CD1c-positive myeloid dendritic cell (primary cell): ENCODE measurements around the gene ANKRD6.

Source experiments
- DNase-seq: peaks from one replicate; pipeline ENCODE4 v3.0.0-alpha.2; 2016; ENCODE audit errors: extremely low spot score

Gene ANKRD6

GRCh38 chr6:89657445-89658158 lies 224.7 kb downstream of the ANKRD6 start:
- no peak for DNase-seq

DNA sequence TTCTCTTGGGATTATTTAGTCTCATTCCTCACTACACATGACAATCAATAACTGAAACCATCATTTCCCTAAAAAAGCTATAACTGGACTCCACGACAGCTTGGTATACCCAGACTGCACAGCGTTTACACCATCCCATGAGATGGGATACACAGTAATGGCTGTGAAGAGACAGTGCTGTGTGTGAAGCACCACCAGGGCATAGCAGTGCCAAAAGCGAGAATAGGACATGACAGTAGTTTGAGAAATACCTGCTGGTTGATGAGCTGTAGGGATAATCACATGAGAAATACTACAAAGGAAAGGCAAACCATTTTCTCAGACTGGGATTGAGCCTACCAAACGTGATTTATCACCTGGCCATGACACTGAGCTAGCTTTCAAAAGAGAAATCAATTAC lies 228.0 kb downstream of the ANKRD6 start:
- no peak for DNase-seq

DNA sequence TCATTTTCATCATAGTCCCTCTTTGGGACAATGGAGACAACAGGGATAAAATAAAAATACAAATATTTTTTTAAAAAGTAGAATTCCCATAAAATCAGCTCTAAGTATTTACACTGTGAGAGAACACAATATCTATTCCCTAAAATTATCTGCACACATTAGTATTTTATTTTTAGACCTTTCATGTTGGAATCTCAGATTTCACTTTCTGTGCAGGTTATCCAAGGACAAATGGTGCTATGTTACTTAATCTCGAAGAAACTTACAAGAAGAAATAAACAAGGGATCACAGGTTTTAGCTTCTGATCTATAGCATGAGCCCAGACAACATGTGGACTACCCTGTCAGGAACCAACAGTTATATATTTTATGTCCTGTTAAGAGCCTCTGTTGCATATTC lies 228.6 kb downstream of the ANKRD6 start:
- DNase-seq: no peak

- DNase-seq: no peak
These were observed 229.8 kb downstream of the ANKRD6 start for GRCh38 chr6:89662659-89663223.

GRCh38 chr6:89667872-89668556 lies 235.1 kb downstream of the ANKRD6 start:
- no peak for DNase-seq

DNA sequence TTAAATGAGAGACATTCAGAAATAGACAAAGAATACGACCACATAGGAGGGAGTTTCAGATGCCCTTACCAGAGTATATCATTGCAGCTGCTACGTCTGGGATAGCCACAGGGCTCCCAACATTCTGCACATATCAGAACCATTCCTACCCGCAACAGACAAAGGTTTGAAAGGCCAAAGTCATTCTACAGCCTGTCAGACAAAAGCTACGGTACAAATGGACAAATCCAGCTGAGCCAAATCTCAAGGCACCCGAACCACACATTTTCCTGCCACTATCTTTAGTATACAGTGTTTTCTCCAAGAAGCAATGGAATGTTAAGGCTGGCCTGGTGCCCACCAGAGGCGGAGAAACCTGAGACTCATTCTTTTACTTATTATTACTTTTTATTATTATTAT lies 236.1 kb downstream of the ANKRD6 start:
- DNase-seq: no peak

DNA sequence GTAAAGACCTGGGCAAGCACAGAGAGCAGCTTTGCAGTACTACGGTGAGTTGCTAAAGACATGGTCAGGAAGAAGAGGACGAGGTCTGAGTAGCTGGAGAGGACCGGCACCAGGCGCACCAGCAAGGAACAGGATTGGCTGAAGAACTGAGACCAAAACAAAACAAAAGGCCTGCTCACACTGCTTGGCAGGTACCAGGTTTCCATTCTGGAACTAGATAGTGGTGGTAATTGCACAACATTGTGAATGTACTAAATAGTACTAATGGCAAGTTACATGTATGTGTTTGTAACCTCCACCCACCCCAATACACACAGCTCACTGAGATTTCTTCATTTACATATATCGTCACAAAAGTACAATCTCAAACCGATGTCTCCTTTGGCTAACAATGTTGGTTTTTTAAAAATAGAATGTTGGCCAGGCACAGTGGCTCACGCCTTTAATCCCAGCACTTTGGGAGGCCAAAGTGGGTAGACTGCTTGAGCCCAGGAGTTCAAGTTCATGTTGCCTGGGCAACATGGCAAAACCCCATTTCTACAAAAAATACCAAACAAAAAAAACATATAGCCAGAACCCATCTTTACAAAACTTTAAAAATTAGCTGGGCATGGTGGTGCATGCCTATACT lies 238.1 kb downstream of the ANKRD6 start:
- no peak for DNase-seq

DNA sequence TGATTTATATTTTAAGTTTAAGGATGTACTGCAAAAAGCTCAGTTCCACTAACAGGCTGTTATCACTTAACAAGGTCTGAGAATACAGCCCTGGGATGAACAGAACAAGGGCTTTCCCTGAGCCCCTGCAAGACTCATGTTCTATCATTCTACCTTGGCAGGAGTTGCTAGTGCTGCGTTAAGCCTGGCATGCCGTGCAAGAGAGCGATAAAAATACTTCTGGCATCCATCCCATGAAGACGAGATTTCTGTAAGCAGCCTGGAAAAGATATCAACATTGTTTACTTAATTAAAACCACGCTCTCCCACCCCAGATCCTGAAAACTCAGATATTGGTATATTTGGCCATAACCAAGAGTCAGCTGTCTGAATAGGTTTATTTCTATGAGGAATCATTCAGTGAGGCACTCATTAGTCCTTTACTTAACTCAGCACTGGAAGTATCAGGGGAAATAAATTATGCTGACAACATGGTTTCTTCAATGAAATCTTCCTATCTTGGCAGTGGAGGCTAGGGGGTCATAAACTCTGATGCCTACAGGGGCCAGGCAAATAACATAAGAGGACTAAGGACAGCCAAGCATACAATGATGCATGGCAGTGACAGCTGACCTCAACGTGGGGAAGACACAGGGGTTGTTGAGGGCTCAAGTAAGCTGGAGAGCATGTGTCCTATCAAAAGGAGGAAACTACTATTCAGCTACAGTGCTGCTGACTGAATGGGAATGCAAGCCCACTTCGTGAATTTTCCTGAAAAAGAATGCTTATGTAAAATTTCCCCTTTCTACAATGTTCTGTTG lies 243.2 kb downstream of the ANKRD6 start:
- DNase-seq: no peak

DNA sequence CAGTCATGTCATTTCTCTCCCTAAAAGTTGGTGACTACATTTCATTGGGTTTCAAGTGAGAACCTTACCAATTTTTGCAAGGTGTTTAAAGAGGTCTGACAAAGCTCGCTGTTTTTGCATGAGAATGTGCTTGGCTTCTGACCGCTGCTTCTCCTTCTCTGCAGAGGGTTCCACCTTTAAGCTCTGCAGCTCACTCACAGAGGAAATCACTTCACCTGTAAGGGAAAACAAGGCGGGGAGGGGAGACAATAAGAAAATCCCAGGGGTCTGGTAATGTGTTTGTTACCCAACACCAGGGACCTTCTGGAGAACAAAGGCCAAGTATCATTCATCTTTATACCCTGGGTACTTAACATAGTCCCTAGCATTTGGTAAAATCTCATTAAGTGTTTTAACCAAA lies 245.6 kb downstream of the ANKRD6 start:
- DNase-seq: no peak

- DNase-seq: no peak
These were observed 246.5 kb downstream of the ANKRD6 start for GRCh38 chr6:89679215-89680120.

DNA sequence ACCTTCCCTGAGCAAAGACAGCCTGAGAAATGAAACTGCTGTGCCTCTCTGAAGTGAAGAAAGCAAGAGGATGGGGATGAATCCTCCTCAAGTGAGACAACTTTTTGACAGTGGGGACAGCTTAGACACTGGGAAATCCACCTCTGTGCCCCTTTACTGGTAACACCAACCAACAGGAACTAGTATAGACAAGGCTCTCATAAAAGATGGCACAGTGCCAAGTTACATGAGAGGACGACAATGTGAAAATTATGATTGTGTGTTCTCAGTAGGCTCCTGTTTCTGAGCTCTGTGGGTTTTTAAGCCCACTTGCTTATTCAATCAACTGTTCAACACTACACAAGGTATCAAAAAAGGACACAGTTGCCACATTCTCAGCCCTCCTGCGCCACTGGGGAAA lies 247.2 kb downstream of the ANKRD6 start:
- DNase-seq: no peak

DNA sequence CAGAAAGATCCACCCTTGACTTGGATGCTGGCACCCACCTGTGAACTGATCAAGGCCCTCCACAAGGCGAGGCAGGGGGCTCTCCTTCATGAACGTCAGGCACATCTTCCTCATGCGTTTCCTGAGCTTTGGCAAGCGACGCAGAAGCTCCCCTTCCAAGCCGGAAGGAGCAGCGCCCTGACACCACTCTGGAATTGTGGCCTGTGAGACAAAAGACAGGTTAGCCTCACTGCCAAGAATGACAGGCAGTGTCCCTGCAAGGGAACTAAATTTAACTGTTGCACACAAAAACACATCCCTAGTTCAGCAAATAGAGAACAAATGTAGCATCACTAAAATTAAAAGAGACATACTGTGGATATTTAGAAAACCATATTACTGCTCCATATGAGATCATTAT lies 247.6 kb downstream of the ANKRD6 start:
- DNase-seq: no peak

GRCh38 chr6:89681983-89682564 lies 249.1 kb downstream of the ANKRD6 start:
- no peak for DNase-seq

DNA sequence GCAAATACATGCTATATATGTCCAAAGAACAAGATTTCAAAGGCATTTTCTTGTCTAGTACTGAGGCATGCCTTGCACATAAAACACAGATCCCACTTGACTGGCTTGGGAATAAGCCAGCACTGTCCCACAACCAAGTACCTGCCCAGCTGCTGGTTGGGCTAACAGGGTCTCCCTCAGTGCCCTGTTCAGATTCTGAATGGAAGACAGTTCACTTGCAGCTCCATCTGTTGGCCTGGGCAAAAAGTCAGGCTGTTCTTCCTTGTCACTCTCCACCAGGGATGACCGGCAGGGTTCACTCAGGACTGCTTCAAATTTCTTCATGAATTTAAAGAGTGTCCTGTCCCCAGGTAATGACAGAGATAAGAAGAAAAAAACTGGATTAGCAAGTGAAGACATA lies 250.0 kb downstream of the ANKRD6 start:
- no peak for DNase-seq
